Liver (tissue), 9 donors: ENCODE measurements around the gene TOP2A. TPM values are rescaled to one million over a fixed set of nuclear protein-coding genes. Genes with fewer than 3 reads are reported as not detected.

Source experiments
- DNase-seq: peaks from one replicate; pipeline ENCODE4 v3.0.0-alpha.2; 2017; ENCODE audit warnings: low spot score
- H3K27ac ChIP-seq, 2 donors: one replicate each; pipeline ENCODE4 v1.7.0; 2013; ENCODE audit warnings: inconsistent platforms in 2 of 2, low read length in 2 of 2, control low read depth in 1 of 2, low read depth in 1 of 2, mild to moderate bottlenecking in 1 of 2
- H3K27me3 ChIP-seq, 4 donors: one replicate each; pipeline versions ENCODE4 v1.6.1 to v1.7.0; 2013; ENCODE audit warnings: low read length in 3 of 4, inconsistent platforms in 1 of 4, mild to moderate bottlenecking in 1 of 4, moderate library complexity in 1 of 4; ENCODE audit not compliant: control insufficient read depth in 4 of 4, insufficient read depth in 4 of 4
- H3K36me3 ChIP-seq, 4 donors: one replicate each; pipeline versions ENCODE4 v1.6.1 to v1.7.0; 2013; ENCODE audit warnings: low read length in 3 of 4, mild to moderate bottlenecking in 3 of 4, low read depth in 1 of 4, moderate library complexity in 1 of 4; ENCODE audit not compliant: control insufficient read depth in 4 of 4, insufficient read depth in 3 of 4
- H3K4me1 ChIP-seq, 4 donors: one replicate each; pipeline versions ENCODE4 v1.6.1 to v1.7.0; 2013; ENCODE audit warnings: low read length in 3 of 4, mild to moderate bottlenecking in 3 of 4, moderate library complexity in 1 of 4; ENCODE audit not compliant: control insufficient read depth in 4 of 4, insufficient read depth in 4 of 4
- H3K4me3 ChIP-seq, 3 donors: one replicate each; pipeline versions ENCODE4 v1.6.1 to v1.7.0; 2013; ENCODE audit warnings: low read length in 3 of 3, control low read depth in 1 of 3, low read depth in 1 of 3, mild to moderate bottlenecking in 1 of 3
- H3K9ac ChIP-seq, 2 donors: one replicate each; pipeline ENCODE4 v1.7.0; 2013; ENCODE audit warnings: low read length in 2 of 2, mild to moderate bottlenecking in 2 of 2, moderate library complexity in 2 of 2, control low read depth in 1 of 2, low read depth in 1 of 2
- H3K9me3 ChIP-seq, 4 donors: one replicate each; pipeline versions ENCODE4 v1.6.1 to v1.7.0; 2013; ENCODE audit warnings: low read length in 3 of 4; ENCODE audit not compliant: control insufficient read depth in 4 of 4
- EGR1 ChIP-seq, 2 donors: IDR thresholded peaks; 2 replicates each; pipeline ENCODE4 v1.6.1; 2016 to 2018; ENCODE audit warnings: antibody characterized with exemption in 2 of 2, low read depth in 2 of 2
- FOXA1 ChIP-seq: IDR thresholded peaks from 2 replicates; pipeline ENCODE4 v1.6.1; 2016; ENCODE audit warnings: antibody characterized with exemption
- FOXA2 ChIP-seq: IDR thresholded peaks from 2 replicates; pipeline ENCODE4 v1.6.1; 2016; ENCODE audit warnings: antibody characterized with exemption
- GABPA ChIP-seq, 2 donors: IDR thresholded peaks in 1 of 2; conservative IDR thresholded peaks in 1 of 2; 2 replicates each; pipeline ENCODE4 v1.6.1; 2016; ENCODE audit warnings: antibody characterized with exemption in 2 of 2, mild to moderate bottlenecking in 1 of 2, moderate library complexity in 1 of 2
- HNF4A ChIP-seq, 2 donors: conservative IDR thresholded peaks; 2 replicates each; pipeline ENCODE4 v1.6.1; 2016; ENCODE audit warnings: antibody characterized with exemption in 2 of 2, mild to moderate bottlenecking in 2 of 2
- HNF4G ChIP-seq: IDR thresholded peaks from 2 replicates; pipeline ENCODE4 v1.6.1; 2016; ENCODE audit warnings: antibody characterized with exemption
- JUND ChIP-seq, 2 donors: IDR thresholded peaks; 2 replicates each; pipeline ENCODE4 v1.6.1; 2016; ENCODE audit warnings: antibody characterized with exemption in 2 of 2
- NR2F2 ChIP-seq: IDR thresholded peaks from 2 replicates; pipeline ENCODE4 v1.6.1; 2016; ENCODE audit warnings: antibody characterized with exemption
- RAD21 ChIP-seq, 2 donors: IDR thresholded peaks; 2 replicates each; pipeline ENCODE4 v1.6.1; 2016; ENCODE audit warnings: antibody characterized with exemption in 2 of 2, mild to moderate bottlenecking in 2 of 2
- RXRA ChIP-seq, 2 donors: IDR thresholded peaks; 2 replicates each; pipeline ENCODE4 v1.6.1; 2017 to 2018; ENCODE audit warnings: antibody characterized with exemption in 2 of 2, mild to moderate bottlenecking in 1 of 2
- SP1 ChIP-seq: IDR thresholded peaks from 2 replicates; pipeline ENCODE4 v1.6.1; 2018; ENCODE audit warnings: antibody characterized with exemption, mild to moderate bottlenecking
- TAF1 ChIP-seq: conservative IDR thresholded peaks from 2 replicates; pipeline ENCODE4 v1.6.1; 2016; ENCODE audit warnings: antibody characterized with exemption, mild to moderate bottlenecking
- YY1 ChIP-seq: IDR thresholded peaks from 2 replicates; pipeline ENCODE4 v1.6.1; 2016; ENCODE audit warnings: antibody characterized with exemption, mild to moderate bottlenecking
- WGBS: extraction: QIAGEN DNeasy Blood & Tissue Kit; methylation state at CpG from one replicate; pipeline ENCODE4 v1.1.7; 2013; 5-methylcytosine and 5-hydroxymethylcytosine counted together
- polyA plus RNA-seq, 2 donors: library from polyadenylated mRNA; stranded (reverse) in 1 of 2; unstranded in 1 of 2; fragments of 200-250 nt in 1 of 2; fragments of >200 nt in 1 of 2; fragmentation: Nextera tagmentation in 1 of 2; extraction: Ambion mirVana in 1 of 2; gene quantifications; one replicate each; pipeline versions ENCODE4 v1.2.1 to v1.2.3, GENCODE V29; 2013 to 2015
- total RNA-seq, 2 donors: library from RNA; depleted of rRNA; stranded (reverse); fragments of >200 nt; gene quantifications; one replicate each; pipeline ENCODE4 v1.2.3, GENCODE V29; 2014
- TF ChIP-seq, protein P1 (sequence below): IDR thresholded peaks from 2 replicates; pipeline ENCODE4 v1.6.1; 2016; ENCODE audit warnings: antibody characterized with exemption
- TF ChIP-seq, protein P2 (sequence below): fragments of 150-350 bp; IDR thresholded peaks from 2 replicates; pipeline ENCODE4 v1.5.1; 2017; ENCODE audit warnings: improper control_type of control experiment, low read depth, low read length; ENCODE audit not compliant: missing input control
- TF ChIP-seq, protein P3 (sequence below): IDR thresholded peaks from 2 replicates; pipeline ENCODE4 v1.6.1; 2016; ENCODE audit warnings: antibody characterized with exemption, mild to moderate bottlenecking
- TF ChIP-seq, protein P4 (sequence below): IDR thresholded peaks from 2 replicates; pipeline ENCODE4 v1.6.1; 2016; ENCODE audit warnings: antibody characterized with exemption
- TF ChIP-seq, protein P5 (sequence below): IDR thresholded peaks from 2 replicates; pipeline ENCODE4 v1.6.1; 2016; ENCODE audit warnings: antibody characterized with exemption
- donor health status: healthy.
- donor health status: healthy.
- donor health status: healthy.
- donor health status: healthy.
- donor health status: healthy.

The TOP2A gene
- total and polyA plus RNA-seq, 4 donors, result 0.08 to 102 (median 3.6) TPM

DNA sequence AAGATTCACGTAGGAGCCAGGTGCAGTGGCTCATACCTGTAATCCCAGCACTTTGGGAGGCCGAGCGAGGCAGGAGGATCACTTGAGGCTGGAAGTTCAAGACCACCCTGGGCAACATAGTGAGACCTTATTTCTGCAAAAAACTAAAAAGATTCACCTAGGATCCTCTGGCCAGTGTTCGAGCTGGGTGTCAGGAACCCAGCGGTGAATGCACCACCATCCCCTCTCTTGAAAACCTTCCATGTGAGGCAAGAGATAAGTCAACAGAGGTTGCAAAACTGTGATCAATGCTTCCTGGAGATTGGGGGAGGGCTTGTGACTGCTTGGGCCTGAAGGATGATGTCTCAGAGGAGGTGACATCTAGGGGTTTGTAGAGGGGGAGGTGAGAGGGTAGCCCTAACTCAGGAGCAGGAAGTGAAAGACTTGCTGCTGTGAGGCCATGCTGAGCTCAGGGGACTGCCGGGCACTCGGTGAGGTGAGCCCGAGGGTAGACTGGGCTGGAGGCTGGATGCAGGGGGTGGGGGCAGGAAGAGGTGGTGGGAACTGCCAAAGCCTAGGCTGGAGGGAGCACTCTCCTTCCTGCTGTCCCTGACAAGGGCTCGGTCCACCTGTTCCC, 64.8 kb downstream of the TOP2A start:
- DNase-seq, result peak; percentile 42
- H3K4me1 ChIP-seq, result peaks cover 37 to 83% (median 77%) of the 10 kb centered on the region in 4 donors
- 24% methylated on average over 9 of the region's 9 CpGs for WGBS
- no peaks in the 10 kb centered on the region for H3K27me3 ChIP-seq
- H3K9me3 ChIP-seq, result no peaks in the 10 kb centered on the region
- peaks cover 2 to 8% (median 7%) of the 10 kb centered on the region in 4 donors for H3K36me3 ChIP-seq
- peak overlapping the region; percentile 29 to 60 (median 39) for H3K4me3 ChIP-seq
- TF ChIP-seq, protein P1, sequence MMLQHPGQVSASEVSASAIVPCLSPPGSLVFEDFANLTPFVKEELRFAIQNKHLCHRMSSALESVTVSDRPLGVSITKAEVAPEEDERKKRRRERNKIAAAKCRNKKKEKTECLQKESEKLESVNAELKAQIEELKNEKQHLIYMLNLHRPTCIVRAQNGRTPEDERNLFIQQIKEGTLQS, result peak; percentile 64
- TF ChIP-seq FOXA1 (peak; percentile 98), SP1 (peak; percentile 79), NR2F2 (no peak), HNF4G (peak; percentile 54), RAD21 (IDR thresholded peaks at IDR 0.05) (peak in 1 of 2 donors; percentile 50), JUND (IDR thresholded peaks at IDR 0.05) (peak; percentile 46 to 83), RXRA (IDR thresholded peaks at IDR 0.05) (peak; percentile 99 to 100), EGR1 (IDR thresholded peaks at IDR 0.05; ENCODE audit: low read depth in 2 of 2) (peak in 1 of 2 donors; percentile 87), YY1 (peak; percentile 63), GABPA (IDR thresholded peaks at IDR 0.05 in 1 of 2, conservative IDR thresholded peaks at IDR 0.05 in 1 of 2) (peak in 1 of 2 donors; percentile 54), TAF1 (no peak), FOXA2 (peak; percentile 97), HNF4A (conservative IDR thresholded peaks at IDR 0.05) (peak; percentile 81 to 85)
- TF ChIP-seq, protein P2, sequence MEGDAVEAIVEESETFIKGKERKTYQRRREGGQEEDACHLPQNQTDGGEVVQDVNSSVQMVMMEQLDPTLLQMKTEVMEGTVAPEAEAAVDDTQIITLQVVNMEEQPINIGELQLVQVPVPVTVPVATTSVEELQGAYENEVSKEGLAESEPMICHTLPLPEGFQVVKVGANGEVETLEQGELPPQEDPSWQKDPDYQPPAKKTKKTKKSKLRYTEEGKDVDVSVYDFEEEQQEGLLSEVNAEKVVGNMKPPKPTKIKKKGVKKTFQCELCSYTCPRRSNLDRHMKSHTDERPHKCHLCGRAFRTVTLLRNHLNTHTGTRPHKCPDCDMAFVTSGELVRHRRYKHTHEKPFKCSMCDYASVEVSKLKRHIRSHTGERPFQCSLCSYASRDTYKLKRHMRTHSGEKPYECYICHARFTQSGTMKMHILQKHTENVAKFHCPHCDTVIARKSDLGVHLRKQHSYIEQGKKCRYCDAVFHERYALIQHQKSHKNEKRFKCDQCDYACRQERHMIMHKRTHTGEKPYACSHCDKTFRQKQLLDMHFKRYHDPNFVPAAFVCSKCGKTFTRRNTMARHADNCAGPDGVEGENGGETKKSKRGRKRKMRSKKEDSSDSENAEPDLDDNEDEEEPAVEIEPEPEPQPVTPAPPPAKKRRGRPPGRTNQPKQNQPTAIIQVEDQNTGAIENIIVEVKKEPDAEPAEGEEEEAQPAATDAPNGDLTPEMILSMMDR, result no peak
- TF ChIP-seq, protein P3, sequence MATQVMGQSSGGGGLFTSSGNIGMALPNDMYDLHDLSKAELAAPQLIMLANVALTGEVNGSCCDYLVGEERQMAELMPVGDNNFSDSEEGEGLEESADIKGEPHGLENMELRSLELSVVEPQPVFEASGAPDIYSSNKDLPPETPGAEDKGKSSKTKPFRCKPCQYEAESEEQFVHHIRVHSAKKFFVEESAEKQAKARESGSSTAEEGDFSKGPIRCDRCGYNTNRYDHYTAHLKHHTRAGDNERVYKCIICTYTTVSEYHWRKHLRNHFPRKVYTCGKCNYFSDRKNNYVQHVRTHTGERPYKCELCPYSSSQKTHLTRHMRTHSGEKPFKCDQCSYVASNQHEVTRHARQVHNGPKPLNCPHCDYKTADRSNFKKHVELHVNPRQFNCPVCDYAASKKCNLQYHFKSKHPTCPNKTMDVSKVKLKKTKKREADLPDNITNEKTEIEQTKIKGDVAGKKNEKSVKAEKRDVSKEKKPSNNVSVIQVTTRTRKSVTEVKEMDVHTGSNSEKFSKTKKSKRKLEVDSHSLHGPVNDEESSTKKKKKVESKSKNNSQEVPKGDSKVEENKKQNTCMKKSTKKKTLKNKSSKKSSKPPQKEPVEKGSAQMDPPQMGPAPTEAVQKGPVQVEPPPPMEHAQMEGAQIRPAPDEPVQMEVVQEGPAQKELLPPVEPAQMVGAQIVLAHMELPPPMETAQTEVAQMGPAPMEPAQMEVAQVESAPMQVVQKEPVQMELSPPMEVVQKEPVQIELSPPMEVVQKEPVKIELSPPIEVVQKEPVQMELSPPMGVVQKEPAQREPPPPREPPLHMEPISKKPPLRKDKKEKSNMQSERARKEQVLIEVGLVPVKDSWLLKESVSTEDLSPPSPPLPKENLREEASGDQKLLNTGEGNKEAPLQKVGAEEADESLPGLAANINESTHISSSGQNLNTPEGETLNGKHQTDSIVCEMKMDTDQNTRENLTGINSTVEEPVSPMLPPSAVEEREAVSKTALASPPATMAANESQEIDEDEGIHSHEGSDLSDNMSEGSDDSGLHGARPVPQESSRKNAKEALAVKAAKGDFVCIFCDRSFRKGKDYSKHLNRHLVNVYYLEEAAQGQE, result no peak
- TF ChIP-seq, protein P4, sequence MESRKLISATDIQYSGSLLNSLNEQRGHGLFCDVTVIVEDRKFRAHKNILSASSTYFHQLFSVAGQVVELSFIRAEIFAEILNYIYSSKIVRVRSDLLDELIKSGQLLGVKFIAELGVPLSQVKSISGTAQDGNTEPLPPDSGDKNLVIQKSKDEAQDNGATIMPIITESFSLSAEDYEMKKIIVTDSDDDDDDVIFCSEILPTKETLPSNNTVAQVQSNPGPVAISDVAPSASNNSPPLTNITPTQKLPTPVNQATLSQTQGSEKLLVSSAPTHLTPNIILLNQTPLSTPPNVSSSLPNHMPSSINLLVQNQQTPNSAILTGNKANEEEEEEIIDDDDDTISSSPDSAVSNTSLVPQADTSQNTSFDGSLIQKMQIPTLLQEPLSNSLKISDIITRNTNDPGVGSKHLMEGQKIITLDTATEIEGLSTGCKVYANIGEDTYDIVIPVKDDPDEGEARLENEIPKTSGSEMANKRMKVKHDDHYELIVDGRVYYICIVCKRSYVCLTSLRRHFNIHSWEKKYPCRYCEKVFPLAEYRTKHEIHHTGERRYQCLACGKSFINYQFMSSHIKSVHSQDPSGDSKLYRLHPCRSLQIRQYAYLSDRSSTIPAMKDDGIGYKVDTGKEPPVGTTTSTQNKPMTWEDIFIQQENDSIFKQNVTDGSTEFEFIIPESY, result peak; percentile 78
- TF ChIP-seq, protein P5, sequence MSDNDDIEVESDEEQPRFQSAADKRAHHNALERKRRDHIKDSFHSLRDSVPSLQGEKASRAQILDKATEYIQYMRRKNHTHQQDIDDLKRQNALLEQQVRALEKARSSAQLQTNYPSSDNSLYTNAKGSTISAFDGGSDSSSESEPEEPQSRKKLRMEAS, result peak; percentile 98
- H3K9ac ChIP-seq, result no peak overlapping the region
- peak overlapping the region; percentile 60 to 71 for H3K27ac ChIP-seq
